SK-N-SH treated with all-trans-retinoic acid at 6 μM for 48 hours (cell line): ENCODE data around the gene GRM5.

Experiments used
- ARNTL ChIP-seq: fragments of 450-650 bp; formaldehyde crosslinking; IDR thresholded peaks from 2 replicates; pipeline ENCODE4 v1.5.0; 2020; ENCODE audit warnings: low read depth, mild to moderate bottlenecking, moderate library complexity, borderline replicate concordance
- ISL1 ChIP-seq: fragments of 250-450 bp; sonication (Bioruptor Pico); IDR thresholded peaks from 2 replicates; pipeline ENCODE4 v2.1.2; 2022; ENCODE audit warnings: mild to moderate bottlenecking, moderate library complexity
- TOX ChIP-seq: fragments of 250-450 bp; sonication (Bioruptor Pico); IDR thresholded peaks from 2 replicates; pipeline ENCODE4 v1.8.0; 2021; ENCODE audit warnings: mild to moderate bottlenecking, moderate library complexity, borderline replicate concordance
- TF ChIP-seq, protein P1 (sequence below): fragments of 250-450 bp; sonication (Bioruptor Pico); IDR thresholded peaks from 2 replicates; pipeline ENCODE4 v1.8.0; 2020; ENCODE audit warnings: mild to moderate bottlenecking, moderate library complexity, borderline replicate concordance

DNA sequence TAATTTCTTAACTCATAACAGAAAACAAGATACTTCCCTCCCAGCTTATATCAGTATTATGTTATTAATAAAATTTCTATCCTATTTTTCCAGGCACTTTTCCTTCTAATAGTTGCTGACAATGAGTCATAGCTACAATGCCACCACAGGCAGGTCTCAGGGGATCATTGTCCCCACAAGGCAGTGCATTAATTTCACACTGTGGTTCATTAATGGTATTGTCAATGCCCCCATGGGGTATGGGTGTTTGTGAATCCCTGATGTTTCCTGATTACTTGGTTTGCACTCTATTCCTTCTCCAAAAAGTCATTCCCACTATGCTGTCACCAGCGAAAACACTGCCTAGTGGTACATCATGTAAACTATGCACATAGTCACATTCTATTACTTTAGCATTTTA, 382.8 kb downstream of the GRM5 start:
- TF ChIP-seq TOX (CRISPR knock-in tag): no peak
- TF ChIP-seq ISL1: no peak
- TF ChIP-seq ARNTL (CRISPR knock-in tag): no peak
- TF ChIP-seq, protein P1, sequence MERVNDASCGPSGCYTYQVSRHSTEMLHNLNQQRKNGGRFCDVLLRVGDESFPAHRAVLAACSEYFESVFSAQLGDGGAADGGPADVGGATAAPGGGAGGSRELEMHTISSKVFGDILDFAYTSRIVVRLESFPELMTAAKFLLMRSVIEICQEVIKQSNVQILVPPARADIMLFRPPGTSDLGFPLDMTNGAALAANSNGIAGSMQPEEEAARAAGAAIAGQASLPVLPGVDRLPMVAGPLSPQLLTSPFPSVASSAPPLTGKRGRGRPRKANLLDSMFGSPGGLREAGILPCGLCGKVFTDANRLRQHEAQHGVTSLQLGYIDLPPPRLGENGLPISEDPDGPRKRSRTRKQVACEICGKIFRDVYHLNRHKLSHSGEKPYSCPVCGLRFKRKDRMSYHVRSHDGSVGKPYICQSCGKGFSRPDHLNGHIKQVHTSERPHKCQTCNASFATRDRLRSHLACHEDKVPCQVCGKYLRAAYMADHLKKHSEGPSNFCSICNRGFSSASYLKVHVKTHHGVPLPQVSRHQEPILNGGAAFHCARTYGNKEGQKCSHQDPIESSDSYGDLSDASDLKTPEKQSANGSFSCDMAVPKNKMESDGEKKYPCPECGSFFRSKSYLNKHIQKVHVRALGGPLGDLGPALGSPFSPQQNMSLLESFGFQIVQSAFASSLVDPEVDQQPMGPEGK (CRISPR knock-in tag): no peak
